KBM-7 (cell line): ENCODE measurements around the gene IDI2.
"Not testable (repeated sequence)": the region's sequence is repeated elsewhere in the genome, so short reads cannot be mapped to it uniquely, and the experiment has no call there.

Experiments
- DNase-seq: peaks from one replicate; pipeline ENCODE4 v3.0.0-alpha.2; 2015
- in situ Hi-C: fragments of 300-500 bp; cut with MboI; formaldehyde crosslinking; loops from 2 replicates; pipeline ENCODE4 v1.14.3; 2020; ENCODE audit warnings: low sequenced_read_pairs, low pct_unique_long_range_greater_than_20kb, mixed read lengths

The IDI2 gene

GRCh38 chr10:1048732-1049424, 23.2 kb upstream of the IDI2 start, which contains the start of gene IDI1:
IDI1 (minus strand) TSS chr10:1049119; CDS start chr10:1049003, 116 bp downstream.
- in situ Hi-C loops, result no loop called here
- peak; percentile 98 for DNase-seq

GRCh38 chr10:1048349-1048731, 22.7 kb upstream of the IDI2 start:
- in situ Hi-C loops, result no loop called here
- DNase-seq, result no peak

GRCh38 chr10:1047937-1048336, 22.3 kb upstream of the IDI2 start:
- peak; percentile 47 for DNase-seq
- in situ Hi-C loops, result no loop called here

- in situ Hi-C loops, result no loop called here
- no peak for DNase-seq
Measured at GRCh38 chr10:1045415-1045814, 19.8 kb upstream of the IDI2 start.

- in situ Hi-C loops, result no loop called here
- no peak for DNase-seq
Measured at GRCh38 chr10:1044964-1045363, 19.3 kb upstream of the IDI2 start.

GRCh38 chr10:1044146-1044545, 18.5 kb upstream of the IDI2 start:
- no peak for DNase-seq
- in situ Hi-C loops, result no loop called here

- DNase-seq, result peak; percentile 81
- in situ Hi-C loops, result no loop called here
Measured at GRCh38 chr10:1043532-1043995, 17.9 kb upstream of the IDI2 start.

- in situ Hi-C loops, result no loop called here
- DNase-seq, result no peak
Measured at GRCh38 chr10:1041514-1041913, 15.9 kb upstream of the IDI2 start.

GRCh38 chr10:1040133-1040532, 14.5 kb upstream of the IDI2 start:
- no peak for DNase-seq
- in situ Hi-C loops, result no loop called here

GRCh38 chr10:1038769-1039168, 13.1 kb upstream of the IDI2 start:
- DNase-seq, in situ Hi-C loops: not testable (repeated sequence)

- in situ Hi-C loops, result no loop called here
- DNase-seq, result no peak
Measured at GRCh38 chr10:1037098-1037497, 11.4 kb upstream of the IDI2 start.

- in situ Hi-C loops, result no loop called here
- no peak for DNase-seq
Measured at GRCh38 chr10:1036341-1036791, 10.7 kb upstream of the IDI2 start.

GRCh38 chr10:1035201-1035600, 9.5 kb upstream of the IDI2 start:
- in situ Hi-C loops, result no loop called here
- no peak for DNase-seq

- in situ Hi-C loops, result no loop called here
- no peak for DNase-seq
Measured at GRCh38 chr10:1034758-1035157, 9.1 kb upstream of the IDI2 start.

GRCh38 chr10:1033601-1034000, 7.9 kb upstream of the IDI2 start:
- DNase-seq, result no peak
- in situ Hi-C loops, result no loop called here

GRCh38 chr10:1029838-1030237, 4.2 kb upstream of the IDI2 start:
- in situ Hi-C loops, result no loop called here
- DNase-seq, result no peak

- in situ Hi-C loops, result no loop called here
- DNase-seq, result no peak
Measured at GRCh38 chr10:1026578-1026977, 919 bp upstream of the IDI2 start.

- DNase-seq, result no peak
- in situ Hi-C loops, result no loop called here
Measured at GRCh38 chr10:1024103-1024502, 1.6 kb downstream of the IDI2 start.

- in situ Hi-C loops, result no loop called here
- DNase-seq, result no peak
Measured at GRCh38 chr10:1022413-1022812, 3.2 kb downstream of the IDI2 start.

- no peak for DNase-seq
Measured at GRCh38 chr10:1020958-1021357, 4.7 kb downstream of the IDI2 start.

GRCh38 chr10:1020460-1020859, 5.2 kb downstream of the IDI2 start:
- no peak for DNase-seq
- in situ Hi-C loops, result no loop called here

More at GRCh38 chr10:1020958-1021357, 4.7 kb downstream of the IDI2 start:
- in situ Hi-C loops, result no loop called here
